Caco-2 (cell line): ENCODE results near the gene KCNJ1. TPM values are rescaled to one million over a fixed set of nuclear protein-coding genes. Genes with fewer than 3 reads are reported as not detected.
A peak's percentile ranks its signal among the peaks of the same experiment; 100 is the strongest.

ENCODE experiments used
- BruUV-seq: library from RNA; stranded (reverse); fragments of 400-500 nt; replicated peaks from 2 replicates; lab custom pipeline; 2021; lab: Mats Ljungman, UMichigan
- CTCF ChIA-PET: fragments of 300-600 bp; sonication (Branson Sonifier 250); formaldehyde crosslinking; loops from one replicate; lab custom pipeline; 2022; ENCODE audit warnings: antibody characterized with exemption; lab: Charles Lee
- POLR2A ChIA-PET: fragments of 300-600 bp; sonication (Branson Sonifier 250); formaldehyde crosslinking; loops from one replicate; lab custom pipeline; 2022; ENCODE audit warnings: antibody characterized with exemption; lab: Charles Lee
- DNase-seq, 2 experiments: peaks; one replicate each; pipeline versions ENCODE4 v3.0.0 to v3.0.0-alpha.2; 2020 to 2022
- H3K27me3 ChIP-seq: replicated peaks from 2 replicates; pipeline ENCODE4 v1.6.0; 2011; ENCODE audit warnings: low read length; ENCODE audit not compliant: control insufficient read depth, insufficient read depth
- H3K36me3 ChIP-seq: 2 replicates; pipeline ENCODE4 v1.5.1; 2011; ENCODE audit warnings: low read length; ENCODE audit not compliant: control insufficient read depth, insufficient read depth
- H3K4me1 ChIP-seq: fragments of 250-450 bp; sonication (Bioruptor Pico); 2 replicates; pipeline ENCODE4 v1.5.1; 2020; ENCODE audit warnings: mild to moderate bottlenecking
- H3K4me3 ChIP-seq: 2 replicates; pipeline ENCODE4 v1.5.1; 2011; ENCODE audit warnings: low read depth, mild to moderate bottlenecking, control low read depth, low read length
- H3K9me3 ChIP-seq: fragments of 250-450 bp; sonication (Bioruptor Pico); 2 replicates; pipeline ENCODE4 v1.5.1; 2020; ENCODE audit warnings: mild to moderate bottlenecking, moderate library complexity
- H3K27ac Mint-ChIP-seq: one replicate; pipeline ENCODE4 v1.8.0; 2022; ENCODE audit warnings: mixed read lengths; ENCODE audit not compliant: unreplicated experiment
- H3K27me3 Mint-ChIP-seq: one replicate; pipeline ENCODE4 v1.8.0; 2022; ENCODE audit warnings: mixed read lengths; ENCODE audit not compliant: insufficient read depth, unreplicated experiment
- H3K36me3 Mint-ChIP-seq: one replicate; pipeline ENCODE4 v1.8.0; 2022; ENCODE audit warnings: mild to moderate bottlenecking, mixed read lengths; ENCODE audit not compliant: insufficient read depth, unreplicated experiment
- H3K4me1 Mint-ChIP-seq: one replicate; pipeline ENCODE4 v1.8.0; 2022; ENCODE audit warnings: low read depth, mixed read lengths; ENCODE audit not compliant: unreplicated experiment
- H3K4me3 Mint-ChIP-seq: one replicate; pipeline ENCODE4 v1.8.0; 2022; ENCODE audit warnings: mild to moderate bottlenecking, moderate library complexity, mixed read lengths; ENCODE audit not compliant: unreplicated experiment
- H3K9me3 Mint-ChIP-seq: one replicate; pipeline ENCODE4 v1.8.0; 2022; ENCODE audit warnings: mixed read lengths; ENCODE audit not compliant: unreplicated experiment
- CTCF ChIP-seq, 2 experiments: fragments of 200-600 bp in 1 of 2; IDR thresholded peaks; 1 replicate in 1 of 2; 2 replicates in 1 of 2; pipeline versions ENCODE4 v1.5.1 to v1.8.0; 2011 to 2022; ENCODE audit warnings: antibody characterized with exemption in 1 of 2, control low read depth in 1 of 2, inconsistent platforms in 1 of 2, low read depth in 1 of 2, low read length in 1 of 2, mild to moderate bottlenecking in 1 of 2, moderate library complexity in 1 of 2; ENCODE audit not compliant: insufficient read depth in 1 of 2, severe bottlenecking in 1 of 2, unreplicated experiment in 1 of 2
- intact Hi-C: fragments of 100-400 bp; cut with micrococcal nuclease; formaldehyde crosslinking; loops from one replicate; pipeline ENCODE4 v1.10.0; 2022; ENCODE audit not compliant: unreplicated experiment
- total RNA-seq: library from RNA; stranded (reverse); gene quantifications from 2 replicates; pipeline ENCODE4 v1.2.3, GENCODE V29; 2022

The KCNJ1 gene
- total RNA-seq, 1 experiment from 2014 or later: not detected

GRCh38 chr11:128848815-128849455 is 18.2 kb downstream of the KCNJ1 start:
- H3K9me3 ChIP-seq: no peaks in the 10 kb centered on the region; the same call in 1 of the 2 replicates
- ChIA-PET CTCF (no interaction called here), POLR2A (no interaction called here)
- no peaks in the 10 kb centered on the region for H3K4me1 ChIP-seq
- intact Hi-C loops: no loop called here
- no TSS peak for BruUV-seq
- peak; percentile 42 to 80 for TF ChIP-seq CTCF (IDR thresholded peaks at IDR 0.05; ENCODE audit: insufficient read depth in 1 of 2, low read depth in 1 of 2, low read length in 1 of 2, severe bottlenecking in 1 of 2, unreplicated experiment in 1 of 2)
- Mint-ChIP-seq H3K4me1 (no peaks in the 10 kb centered on the region), H3K9me3 (no peaks in the 10 kb centered on the region), H3K36me3 (no peaks in the 10 kb centered on the region), H3K27me3 (peaks cover 2% of the 10 kb centered on the region), H3K27ac (no peak overlapping the region), H3K4me3 (no peak overlapping the region)
- no peaks in the 10 kb centered on the region; the same call in 1 of the 2 replicates for H3K27me3 ChIP-seq
- H3K36me3 ChIP-seq: no peaks in the 10 kb centered on the region
- no peak overlapping the region for H3K4me3 ChIP-seq
- DNase-seq: peak in 1 of 2 experiments; percentile 67

- TF ChIP-seq CTCF (IDR thresholded peaks at IDR 0.05; ENCODE audit: insufficient read depth in 1 of 2, low read depth in 1 of 2, low read length in 1 of 2, severe bottlenecking in 1 of 2, unreplicated experiment in 1 of 2): no peak
- Mint-ChIP-seq H3K36me3 (no peaks in the 10 kb centered on the region), H3K9me3 (no peaks in the 10 kb centered on the region), H3K27me3 (peaks cover 2% of the 10 kb centered on the region), H3K27ac (no peak overlapping the region), H3K4me1 (no peaks in the 10 kb centered on the region), H3K4me3 (no peak overlapping the region)
- no TSS peak for BruUV-seq
- intact Hi-C loops: no loop called here
- POLR2A ChIA-PET: no interaction called here
- Histone ChIP-seq H3K9me3 (no peaks in the 10 kb centered on the region; the same call in 1 of the 2 replicates), H3K27me3 (no peaks in the 10 kb centered on the region), H3K36me3 (no peaks in the 10 kb centered on the region), H3K4me1 (no peaks in the 10 kb centered on the region), H3K4me3 (no peak overlapping the region)
- DNase-seq: no peak
- CTCF ChIA-PET: no interaction called here
Measured at GRCh38 chr11:128846985-128847384, 20.1 kb downstream of the KCNJ1 start.

- Mint-ChIP-seq H3K9me3 (no peaks in the 10 kb centered on the region), H3K27ac (no peak overlapping the region), H3K4me1 (no peaks in the 10 kb centered on the region), H3K4me3 (no peak overlapping the region), H3K27me3 (peaks cover 2% of the 10 kb centered on the region), H3K36me3 (no peaks in the 10 kb centered on the region)
- CTCF ChIA-PET: no interaction called here
- no peak overlapping the region for H3K4me3 ChIP-seq
- no peaks in the 10 kb centered on the region for H3K36me3 ChIP-seq
- TF ChIP-seq CTCF (IDR thresholded peaks at IDR 0.05; ENCODE audit: insufficient read depth in 1 of 2, low read depth in 1 of 2, low read length in 1 of 2, severe bottlenecking in 1 of 2, unreplicated experiment in 1 of 2): no peak
- no peaks in the 10 kb centered on the region for H3K4me1 ChIP-seq
- BruUV-seq: no TSS peak
- no peak for DNase-seq
- POLR2A ChIA-PET: no interaction called here
- H3K9me3 ChIP-seq: peaks cover 3% of the 10 kb centered on the region
- no peaks in the 10 kb centered on the region for H3K27me3 ChIP-seq
- intact Hi-C loops: no loop called here
Measured at GRCh38 chr11:128845334-128845780, 21.7 kb downstream of the KCNJ1 start.
